Amygdala (tissue), 56 donors: ENCODE data around the gene LRMDA.

Source experiments
- DNase-seq, 56 donors: peaks; one replicate each; lab custom pipeline; 2025; lab: John Stamatoyannopoulos, UW

The LRMDA gene

GRCh38 chr10:75469006-75469616, 37.7 kb downstream of the LRMDA start:
- DNase-seq: no peak

- DNase-seq: no peak
These were observed 39.5 kb downstream of the LRMDA start for GRCh38 chr10:75470901-75471300.

- no peak for DNase-seq
These were observed 41.3 kb downstream of the LRMDA start for GRCh38 chr10:75472685-75473084.

- no peak for DNase-seq
These were observed 42.7 kb downstream of the LRMDA start for GRCh38 chr10:75474106-75474505.

DNA sequence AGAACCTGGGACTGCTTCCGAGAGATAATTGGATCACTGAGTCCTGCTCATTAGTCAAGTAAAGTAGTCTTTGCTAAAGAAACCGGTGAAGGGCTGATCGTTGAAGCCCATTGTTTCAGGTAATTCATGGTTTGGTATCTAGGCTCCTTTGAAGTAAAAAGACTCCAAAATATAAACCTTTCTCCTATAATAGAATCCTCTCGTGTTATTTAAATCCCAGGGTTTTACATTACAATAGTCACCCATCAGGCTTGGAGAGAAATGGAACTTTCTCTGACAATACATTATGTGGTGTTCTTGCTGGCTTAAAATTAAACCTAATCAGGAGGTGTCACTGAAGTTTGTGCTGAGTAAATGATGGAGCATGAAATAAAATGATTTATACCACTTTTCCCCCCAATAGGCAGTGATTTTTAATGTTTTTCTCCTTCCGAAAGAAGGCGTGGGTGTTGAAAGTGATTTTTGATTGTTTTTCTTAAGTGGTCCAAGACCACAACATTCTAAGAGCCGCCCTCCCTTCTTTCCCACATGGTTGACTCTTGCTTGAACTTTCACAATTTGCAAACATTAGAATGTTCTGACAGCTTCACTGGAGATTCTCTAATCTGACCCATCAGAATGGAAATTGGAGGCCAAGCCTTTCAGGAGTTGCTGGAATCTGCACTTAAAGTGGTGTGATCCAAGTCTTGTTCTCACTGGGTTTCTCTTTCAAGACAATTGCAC, 44.2 kb downstream of the LRMDA start:
- no peak for DNase-seq

DNA sequence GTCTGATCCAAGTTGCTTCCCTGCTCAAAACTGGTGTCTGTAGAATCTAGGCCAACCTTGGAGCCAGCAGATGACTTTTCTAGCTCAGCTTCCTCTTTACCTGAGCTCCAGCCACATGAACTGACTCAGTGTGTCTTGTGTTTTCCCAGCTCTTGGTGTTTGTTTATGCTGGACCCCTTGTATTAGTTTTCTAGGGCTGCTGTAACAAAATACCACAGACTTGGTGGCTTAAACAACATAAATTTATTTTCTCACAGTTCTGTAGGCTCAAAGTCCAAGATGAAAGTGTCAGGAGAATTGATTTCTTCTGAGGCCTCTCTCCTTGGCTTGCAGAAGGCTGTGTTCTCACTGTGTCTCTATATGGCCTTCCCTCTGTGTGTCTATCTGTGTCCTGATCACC, 45.1 kb downstream of the LRMDA start:
- DNase-seq: no peak

- DNase-seq: no peak
These were observed 45.6 kb downstream of the LRMDA start for GRCh38 chr10:75476985-75477384.

DNA sequence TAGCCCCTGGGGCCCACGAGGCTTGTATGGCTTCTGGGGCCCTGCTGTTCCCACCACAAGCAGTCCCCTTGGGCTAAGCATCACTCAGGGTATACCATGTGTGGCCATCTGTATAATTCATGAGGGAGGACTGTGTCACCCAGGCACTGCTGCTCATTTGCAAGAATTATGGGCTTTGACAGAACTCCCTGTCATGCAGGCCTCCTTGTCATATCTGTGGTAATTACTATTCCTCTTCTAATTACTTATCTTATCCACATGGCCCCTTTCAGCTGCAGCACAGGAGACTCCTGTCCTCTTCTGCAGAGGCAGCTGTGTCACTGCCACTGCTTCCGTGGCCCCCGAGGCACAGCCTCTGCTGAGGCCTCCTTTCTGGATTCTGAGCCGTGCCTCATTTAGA, 46.3 kb downstream of the LRMDA start:
- no peak for DNase-seq

- no peak for DNase-seq
These were observed 49.0 kb downstream of the LRMDA start for GRCh38 chr10:75480374-75480773.

DNA sequence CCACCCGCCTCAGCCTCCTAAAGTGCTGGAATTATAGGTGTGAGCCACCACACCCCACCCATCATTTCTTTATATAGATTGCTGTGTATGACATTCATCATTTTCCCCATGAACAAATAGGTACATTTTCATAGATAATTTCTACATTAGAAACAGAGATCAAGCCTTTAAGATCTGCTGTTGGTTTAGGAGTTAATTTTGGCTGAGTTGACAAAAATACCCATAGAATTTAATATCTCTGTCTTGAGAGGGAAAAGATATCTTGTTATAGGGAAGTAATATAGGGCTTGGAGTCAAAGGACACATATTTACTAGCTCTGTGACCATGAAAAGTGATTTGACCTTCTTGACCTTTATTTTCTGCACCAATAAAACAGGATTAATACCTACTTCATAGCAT, 51.8 kb downstream of the LRMDA start:
- DNase-seq: no peak

- DNase-seq: no peak
These were observed 53.3 kb downstream of the LRMDA start for GRCh38 chr10:75484717-75485116.

- no peak for DNase-seq
These were observed 55.2 kb downstream of the LRMDA start for GRCh38 chr10:75486591-75486990.

DNA sequence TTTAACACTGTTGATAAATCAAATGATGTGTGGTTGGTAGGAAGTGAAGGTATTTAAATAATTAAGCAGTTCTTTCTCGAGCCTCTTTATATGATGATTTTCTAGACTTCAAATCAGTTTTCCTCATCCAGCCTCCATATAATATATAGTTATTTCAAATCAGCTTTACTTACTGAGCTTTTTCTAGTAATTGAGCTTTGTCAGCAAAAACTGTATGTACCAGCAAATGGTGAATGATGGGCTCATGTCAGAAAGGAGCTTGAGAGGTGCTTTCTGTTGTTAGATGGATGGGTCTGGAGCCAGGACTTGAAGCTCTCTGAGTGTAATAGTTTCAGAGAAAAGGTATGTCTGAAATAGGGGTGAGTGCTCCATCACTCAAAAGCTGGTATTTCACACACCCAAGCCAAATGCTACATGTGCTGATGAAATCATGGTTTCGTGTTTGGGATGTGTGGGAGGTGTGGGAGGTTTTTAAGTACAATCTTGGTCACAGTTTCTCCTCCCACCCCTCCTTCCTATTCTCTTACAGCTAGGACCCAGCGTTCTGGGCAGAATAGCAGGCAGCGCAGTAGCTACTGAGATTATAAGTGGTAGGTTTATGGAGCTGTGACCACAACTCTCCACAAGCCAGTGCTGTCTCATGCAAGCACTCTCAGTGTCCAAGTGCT, 55.8 kb downstream of the LRMDA start:
- DNase-seq: peak in 1 of 56 donors; percentile 22

GRCh38 chr10:75487755-75488125, 56.3 kb downstream of the LRMDA start:
- no peak for DNase-seq

GRCh38 chr10:75492173-75492925, 60.9 kb downstream of the LRMDA start:
- DNase-seq: no peak

DNA sequence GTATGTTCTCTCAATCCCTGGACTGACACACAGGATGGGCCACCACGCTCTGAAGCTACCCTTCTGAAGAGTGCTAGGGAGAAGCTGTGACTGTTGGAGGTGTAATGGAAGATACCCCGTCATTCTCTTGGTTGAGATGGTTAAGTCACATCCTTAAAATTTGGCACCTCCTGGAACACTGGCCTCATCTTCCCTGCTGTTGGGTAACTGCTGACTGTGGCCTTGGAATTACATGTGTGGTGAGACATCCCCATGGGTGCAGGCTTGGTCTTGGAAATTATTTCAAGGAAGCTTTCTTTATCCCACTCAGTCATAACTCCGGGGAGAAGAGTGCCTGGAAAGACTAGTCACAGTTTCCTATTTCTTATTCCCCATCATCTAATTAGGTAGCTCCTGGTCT, 62.0 kb downstream of the LRMDA start:
- no peak for DNase-seq

DNA sequence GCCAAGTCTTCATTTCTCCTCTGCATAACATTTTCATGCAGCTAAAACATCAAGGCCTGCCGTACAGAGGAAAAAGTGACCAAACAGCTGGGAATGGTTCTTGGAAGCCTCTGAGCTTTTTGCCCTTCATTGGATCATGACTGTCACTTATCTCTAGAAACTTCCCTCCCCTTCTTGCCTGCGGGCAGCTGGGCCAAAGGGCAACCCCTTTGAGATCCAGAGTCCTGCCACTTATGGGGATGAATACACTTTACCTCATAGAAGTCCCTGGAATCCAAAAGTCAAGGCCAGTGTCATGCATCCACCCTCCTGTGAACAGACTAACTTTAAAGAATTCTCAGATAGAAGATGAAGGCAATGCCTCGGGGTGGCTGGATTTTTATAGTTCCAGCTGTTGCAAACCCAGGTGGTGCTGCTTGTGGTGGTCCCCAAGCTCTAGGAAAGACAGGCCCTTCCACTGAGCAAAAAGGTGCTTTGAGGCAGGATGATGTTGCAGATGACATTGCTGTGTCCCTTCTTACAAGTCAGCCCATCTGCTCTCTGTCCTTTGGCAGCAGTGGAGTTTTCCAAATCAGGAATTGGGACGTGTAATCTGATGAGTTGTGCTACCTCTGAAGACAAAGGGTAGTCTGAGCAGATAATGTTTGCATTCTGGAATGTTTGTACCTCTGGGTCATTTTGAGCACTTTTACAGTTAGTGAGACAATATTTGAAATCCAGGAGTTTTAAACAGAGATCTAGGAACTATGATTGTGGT, 64.2 kb downstream of the LRMDA start:
- no peak for DNase-seq

DNA sequence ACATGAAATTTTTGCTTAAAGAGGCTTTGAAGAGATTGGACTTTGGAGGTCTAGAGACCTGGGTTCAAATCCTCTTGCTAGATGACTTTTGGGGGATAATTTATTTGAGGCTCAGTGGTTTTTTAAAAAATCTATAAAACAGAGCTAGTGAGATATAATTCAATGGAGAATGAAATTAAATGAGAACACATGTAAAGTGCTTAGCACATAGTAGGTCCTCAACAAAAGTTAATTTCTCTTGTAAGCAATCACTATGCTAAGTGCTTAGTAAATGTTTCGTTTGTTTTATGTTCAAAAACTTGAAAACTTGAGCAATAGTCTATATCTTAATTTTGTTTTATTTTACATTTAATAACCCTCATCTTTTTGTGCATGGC, 64.8 kb downstream of the LRMDA start:
- DNase-seq: no peak

DNA sequence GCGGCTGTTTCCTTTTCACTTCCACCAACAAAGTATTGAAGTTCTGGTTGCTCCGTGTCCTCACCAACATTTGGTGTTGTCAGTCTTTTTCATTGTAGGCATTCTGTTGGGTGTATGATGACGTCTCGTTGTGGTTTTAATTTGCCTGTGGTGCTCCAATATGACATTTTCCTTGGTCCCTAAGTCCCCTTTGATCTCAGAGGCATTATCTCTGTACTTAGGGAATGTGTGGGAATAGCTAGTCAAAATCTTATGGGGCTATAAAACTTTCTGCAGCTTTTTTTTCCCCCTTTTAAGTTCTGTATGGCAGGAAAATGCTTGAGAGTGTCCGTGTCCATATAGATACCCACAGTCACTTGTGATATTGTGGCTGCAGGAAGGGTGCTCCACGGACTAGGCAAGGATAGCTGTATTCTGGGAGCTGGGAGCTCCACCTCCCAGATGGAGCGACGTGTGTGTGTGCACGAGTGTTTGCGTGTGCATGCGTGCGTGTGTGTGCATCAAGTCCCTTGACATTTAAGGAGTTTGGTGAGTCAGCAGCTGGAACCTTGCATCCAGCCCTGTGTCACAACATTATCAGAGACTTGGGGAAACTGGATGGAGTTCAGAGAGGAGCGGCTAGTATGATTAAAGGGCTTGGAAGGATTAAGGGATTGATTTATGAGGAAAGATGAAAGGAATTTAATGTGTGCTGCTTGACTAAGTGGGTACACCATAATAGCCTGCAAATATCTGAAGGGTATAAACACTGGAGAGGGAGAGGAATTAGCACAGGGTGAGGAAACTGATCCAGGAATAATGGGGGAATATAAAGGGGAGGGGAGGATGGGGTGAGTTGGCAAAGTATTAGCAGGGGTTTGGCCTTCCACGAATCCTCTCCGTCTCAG, 66.8 kb downstream of the LRMDA start:
- DNase-seq: no peak
